Activated T-helper 1 cell treated with anti-CD3 and anti-CD28 coated beads, Interleukin-2, amount 50 U/mL, for 16 hours (primary cell): ENCODE data around the gene GRIPAP1.

ENCODE experiments used
- DNase-seq, 2 donors: peaks; one replicate each; pipeline ENCODE4 v3.0.0-alpha.2; 2020; ENCODE audit warnings: low read depth in 1 of 2, low spot score in 1 of 2

The GRIPAP1 gene

GRCh38 chrX:49002091-49002935 is at the start of gene GRIPAP1:
TSS of gene GRIPAP1 (minus strand) at chrX:49002264. CDS start at chrX:49002229, 35 bp downstream.
- DNase-seq, result peak; percentile 48 to 58

GRCh38 chrX:49043987-49044281 is 41.9 kb upstream of the GRIPAP1 start:
- DNase-seq, result no peak

- DNase-seq, result peak; percentile 82 to 88
Measured at GRCh38 chrX:49043220-49043986, 41.3 kb upstream of the GRIPAP1 start, which contains the start of gene TFE3. TSS of gene TFE3 (minus strand) at chrX:49043357. CDS start at chrX:49043226, 131 bp downstream.

GRCh38 chrX:49042581-49043219 is 40.6 kb upstream of the GRIPAP1 start:
- DNase-seq, result no peak

GRCh38 chrX:49041744-49042580 is 39.9 kb upstream of the GRIPAP1 start:
- DNase-seq, result no peak

- DNase-seq, result no peak
Measured at GRCh38 chrX:49040376-49040955, 38.4 kb upstream of the GRIPAP1 start.

- peak in 1 of 2 donors; percentile 15 for DNase-seq
Measured at GRCh38 chrX:49039598-49040375, 37.7 kb upstream of the GRIPAP1 start.

- DNase-seq, result no peak
Measured at GRCh38 chrX:49037883-49038475, 35.9 kb upstream of the GRIPAP1 start.

- DNase-seq, result no peak
Measured at GRCh38 chrX:49030283-49030682, 28.2 kb upstream of the GRIPAP1 start.

- DNase-seq, result no peak
Measured at GRCh38 chrX:49029876-49030275, 27.8 kb upstream of the GRIPAP1 start.

- no peak for DNase-seq
Measured at GRCh38 chrX:49019599-49020249, 17.7 kb upstream of the GRIPAP1 start.

- DNase-seq, result no peak
Measured at GRCh38 chrX:49019050-49019449, 17.0 kb upstream of the GRIPAP1 start.

GRCh38 chrX:49003696-49004095 is 1.6 kb upstream of the GRIPAP1 start:
- DNase-seq, result no peak

- peak; percentile 3 to 24 for DNase-seq
Measured at GRCh38 chrX:49001521-49002090, 458 bp downstream of the GRIPAP1 start.

- DNase-seq, result no peak
Measured at GRCh38 chrX:49000636-49001035, 1.4 kb downstream of the GRIPAP1 start.

- DNase-seq, result no peak
Measured at GRCh38 chrX:48999030-48999429, 3.0 kb downstream of the GRIPAP1 start.

- DNase-seq, result no peak
Measured at GRCh38 chrX:48998391-48998790, 3.7 kb downstream of the GRIPAP1 start.

GRCh38 chrX:48997865-48998264 is 4.2 kb downstream of the GRIPAP1 start:
- no peak for DNase-seq

- DNase-seq, result no peak
Measured at GRCh38 chrX:48997455-48997854, 4.6 kb downstream of the GRIPAP1 start.
